ENCODE measurements around the gene ACVR1C.

The ACVR1C gene

GRCh38 chr2:157628477-157629415 is at the start of gene ACVR1C:
Gene ACVR1C (minus strand): TSS chr2:157628864. CDS start chr2:157628644, 220 bp downstream.
- peak; percentile 62 for DNase-seq

DNA sequence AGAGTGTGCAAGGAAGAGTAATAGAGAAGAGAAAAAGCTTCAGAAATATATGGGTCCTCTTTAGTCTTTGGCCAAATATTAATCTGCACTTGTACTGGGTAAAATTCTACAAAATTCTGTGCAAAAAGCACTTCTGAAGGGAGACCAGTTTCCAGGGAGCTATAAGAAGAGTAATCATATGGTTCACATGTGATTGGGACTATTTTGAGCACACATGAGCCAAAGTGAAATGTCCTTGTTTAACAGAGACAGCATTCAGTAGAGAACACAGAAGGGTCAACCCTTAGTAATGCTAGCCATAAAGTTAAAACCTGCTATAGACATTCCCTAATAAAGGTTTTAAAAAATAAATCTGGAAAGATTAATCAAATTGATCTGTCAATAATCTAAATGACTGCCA is 49.3 kb upstream of the ACVR1C start:
- DNase-seq = no peak

DNA sequence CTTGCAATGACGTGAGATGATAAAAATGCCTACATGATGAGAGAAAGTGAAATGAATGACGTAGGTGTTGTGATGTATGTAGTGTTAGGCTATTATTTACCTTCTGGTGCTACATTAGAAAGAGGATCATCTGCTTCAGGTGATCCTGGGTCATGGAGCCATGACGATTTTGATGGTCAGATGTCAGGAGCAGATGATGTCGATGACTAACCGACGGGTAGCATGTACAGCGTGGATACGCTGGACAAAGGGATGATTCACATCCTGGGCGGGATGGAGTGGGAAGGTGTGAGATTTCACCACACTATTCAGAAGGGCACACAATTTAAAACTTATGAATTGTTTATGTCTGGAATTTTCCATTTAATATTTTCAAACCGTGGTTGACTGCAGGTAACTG is 43.5 kb upstream of the ACVR1C start:
- no peak for DNase-seq

DNA sequence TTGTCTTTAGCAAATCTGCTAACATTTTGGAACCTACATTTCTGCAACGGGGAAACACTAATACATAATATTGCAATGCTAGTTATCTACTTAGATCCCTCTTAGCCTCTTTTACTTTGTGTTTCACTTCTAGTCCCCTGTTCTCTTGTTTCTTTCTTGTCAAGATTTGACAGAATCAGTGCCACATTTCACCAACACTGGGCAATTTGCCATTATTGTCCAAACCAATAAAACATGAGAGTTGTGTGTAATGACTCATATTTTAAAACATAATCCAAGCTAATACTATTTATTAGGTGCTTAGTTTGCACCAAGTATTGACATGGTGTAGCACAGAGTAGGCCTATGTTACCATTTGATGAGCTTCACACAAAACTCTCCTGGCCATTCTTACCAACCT is 33.7 kb upstream of the ACVR1C start:
- no peak for DNase-seq

- no peak for DNase-seq
Observed at GRCh38 chr2:157661776-157662175, 33.1 kb upstream of the ACVR1C start.

DNA sequence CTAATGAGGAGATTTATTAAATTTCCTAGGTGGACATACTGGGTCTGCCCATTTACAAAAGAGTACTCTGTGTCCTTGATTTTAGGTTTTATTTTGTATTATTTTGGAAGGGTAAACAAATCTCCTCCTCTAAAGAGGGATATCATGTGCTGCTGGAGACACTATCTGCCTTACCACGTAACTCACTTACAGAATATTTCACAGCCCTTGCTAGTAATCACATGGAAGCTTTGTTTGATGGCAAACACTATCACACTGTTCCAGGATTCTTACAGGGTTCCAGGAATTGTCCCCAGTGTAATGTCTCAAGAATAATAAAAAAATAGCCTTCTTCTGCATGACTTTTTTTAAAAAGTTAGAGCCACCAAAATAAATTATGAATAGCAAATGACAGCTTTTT is 29.2 kb upstream of the ACVR1C start:
- DNase-seq = no peak

GRCh38 chr2:157657101-157657500 is 28.4 kb upstream of the ACVR1C start:
- no peak for DNase-seq

DNA sequence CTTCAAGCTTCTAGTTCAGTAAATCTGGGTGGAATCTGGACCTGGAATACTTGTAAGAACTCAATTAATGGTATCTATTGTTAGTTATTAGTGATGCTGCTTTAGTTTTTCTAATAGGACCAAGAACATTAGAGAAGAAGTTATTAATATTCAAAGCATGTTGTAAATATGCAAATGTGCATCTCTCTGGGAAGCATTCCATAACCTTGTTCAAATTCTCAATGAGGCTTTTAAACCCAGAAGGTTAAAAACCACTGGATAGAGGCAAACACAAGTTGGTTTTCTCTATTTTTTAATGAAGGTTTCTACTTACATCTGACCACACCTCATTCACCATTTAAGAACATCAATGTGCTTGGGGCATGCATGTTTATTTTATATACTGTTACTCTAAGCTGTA is 16.1 kb upstream of the ACVR1C start:
- DNase-seq = no peak

DNA sequence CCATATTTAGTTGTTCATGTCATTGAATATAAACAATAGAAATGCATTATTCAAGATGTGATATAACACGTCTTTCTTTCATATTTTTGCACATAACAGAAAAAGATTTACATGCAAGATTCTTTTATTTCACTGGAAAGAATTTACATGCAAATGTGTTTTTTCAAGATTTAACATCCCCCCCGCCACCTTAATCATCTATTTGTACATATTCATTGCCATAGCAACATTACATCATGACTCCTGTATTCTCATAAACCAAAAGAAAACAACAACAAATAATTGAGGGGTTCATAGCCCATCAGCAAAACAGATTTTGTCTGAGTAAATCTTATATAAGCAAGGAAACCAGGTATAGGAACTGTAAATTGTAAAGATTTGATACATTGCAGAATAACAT is 3.2 kb upstream of the ACVR1C start:
- DNase-seq = no peak

GRCh38 chr2:157627594-157628476 is 829 bp downstream of the ACVR1C start:
- peak; percentile 35 for DNase-seq

GRCh38 chr2:157625296-157625695 is 3.4 kb downstream of the ACVR1C start:
- no peak for DNase-seq

GRCh38 chr2:157620956-157621355 is 7.7 kb downstream of the ACVR1C start:
- no peak for DNase-seq

DNA sequence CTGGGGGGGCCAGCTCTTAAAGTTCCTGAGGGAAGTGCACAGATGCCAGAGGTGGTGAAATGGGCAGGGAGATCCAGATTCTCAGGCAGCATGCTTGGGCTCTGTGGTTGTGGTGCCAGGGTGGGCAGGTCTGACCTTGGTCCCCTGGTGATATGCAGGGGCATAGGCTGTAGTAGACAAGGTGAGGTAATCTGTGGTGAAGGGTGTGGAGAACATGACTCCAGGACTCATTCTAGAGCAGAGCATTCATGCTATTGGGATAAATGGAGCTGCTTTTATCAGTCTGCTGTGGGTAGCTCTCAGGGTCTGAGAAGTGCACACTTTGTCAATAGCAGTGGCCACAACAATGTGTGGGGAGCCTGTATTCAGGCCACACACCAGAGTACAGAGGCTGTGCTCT is 16.9 kb downstream of the ACVR1C start:
- no peak for DNase-seq

GRCh38 chr2:157611110-157611509 is 17.6 kb downstream of the ACVR1C start:
- no peak for DNase-seq

- no peak for DNase-seq
Observed at GRCh38 chr2:157606534-157606933, 22.1 kb downstream of the ACVR1C start.

DNA sequence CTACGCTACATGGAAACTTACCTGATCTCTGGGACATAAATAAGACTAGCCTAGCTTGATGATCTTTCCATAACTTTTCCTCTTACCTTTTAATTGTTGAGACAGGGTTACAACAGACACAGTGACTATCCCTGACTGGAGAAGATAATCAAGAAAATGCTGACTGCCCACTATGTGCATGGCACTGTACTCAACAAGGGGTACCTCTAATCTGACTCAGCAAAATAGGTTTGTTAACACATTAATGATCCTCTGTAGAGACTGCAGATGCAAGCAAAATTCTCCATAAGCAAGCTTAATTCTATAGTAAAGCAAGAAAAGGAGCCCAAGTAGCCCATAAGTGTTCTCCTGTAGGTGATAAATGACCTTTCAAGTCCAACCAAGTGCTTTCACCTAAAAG is 25.5 kb downstream of the ACVR1C start:
- no peak for DNase-seq

DNA sequence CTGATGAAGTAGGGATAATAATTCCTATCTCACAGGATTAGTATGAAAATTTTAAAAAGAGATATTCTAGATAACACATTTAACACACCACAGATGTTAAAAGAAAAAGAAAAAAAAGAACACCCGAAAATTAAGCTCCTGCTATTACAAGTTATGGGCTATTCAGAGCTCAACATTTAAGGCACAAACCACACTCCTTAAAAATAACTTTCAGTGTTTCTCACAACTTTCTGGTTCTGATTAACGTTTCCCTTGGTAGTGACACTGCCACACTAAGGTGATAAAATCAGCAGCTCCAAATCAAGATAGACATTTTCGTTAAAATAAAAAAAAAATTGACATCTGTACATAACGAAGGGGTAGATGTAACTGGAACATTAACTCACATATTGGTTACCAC is 26.9 kb downstream of the ACVR1C start:
- no peak for DNase-seq

DNA sequence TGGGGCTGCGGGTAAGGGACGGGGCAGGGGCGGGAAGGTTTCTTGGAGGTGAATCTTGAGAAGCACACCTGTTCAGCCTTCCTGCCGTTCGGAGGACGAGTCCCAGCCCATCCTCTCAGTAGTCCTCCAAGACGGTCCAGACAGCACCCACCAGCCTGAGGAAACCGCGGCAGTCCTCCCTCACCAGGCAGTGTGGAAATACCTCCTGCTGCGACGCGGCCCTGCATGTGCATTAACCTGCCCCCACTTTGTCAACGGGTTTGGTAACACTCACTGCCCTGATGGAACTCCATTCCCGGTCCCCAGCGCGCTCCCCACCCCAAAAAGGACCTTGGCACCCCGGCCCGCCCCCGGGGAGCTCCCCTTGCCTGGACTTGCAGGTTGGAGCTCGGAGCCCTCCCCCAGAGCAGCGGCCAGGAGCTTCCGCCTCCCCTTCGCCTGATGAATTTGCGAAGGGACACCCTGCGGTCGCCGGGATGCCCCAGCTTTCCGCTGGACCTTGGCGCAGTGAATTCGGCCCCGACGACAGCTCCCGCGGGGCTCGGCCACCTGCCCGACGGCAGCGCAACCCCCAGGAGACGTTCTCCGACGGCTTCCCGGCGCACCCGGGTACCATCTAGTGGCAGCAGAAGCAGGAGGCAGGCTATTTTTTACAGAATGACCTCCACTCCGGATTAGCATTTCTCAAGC is 31.5 kb downstream of the ACVR1C start:
- peak; percentile 66 for DNase-seq

GRCh38 chr2:157593411-157593810 is 35.3 kb downstream of the ACVR1C start:
- DNase-seq = no peak

GRCh38 chr2:157592948-157593347 is 35.7 kb downstream of the ACVR1C start:
- no peak for DNase-seq

DNA sequence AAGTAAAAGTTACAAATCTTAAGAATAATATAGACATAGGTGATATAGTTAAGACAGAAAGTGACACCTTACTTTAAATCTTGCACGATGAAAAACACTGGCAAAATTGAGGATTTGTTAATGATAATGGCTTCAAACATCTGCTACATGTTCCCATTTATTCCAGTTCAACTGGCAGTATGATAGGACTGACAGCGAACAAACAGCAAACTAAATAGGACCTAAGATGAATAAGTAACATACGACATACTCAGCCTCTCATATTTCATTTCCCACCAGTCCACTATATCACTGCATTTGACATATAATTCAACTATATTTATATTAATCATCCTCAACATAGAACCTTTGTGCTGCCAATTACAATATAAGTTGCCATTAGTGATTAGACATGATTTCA is 36.3 kb downstream of the ACVR1C start:
- no peak for DNase-seq

GRCh38 chr2:157587576-157587975 is 41.1 kb downstream of the ACVR1C start:
- DNase-seq = no peak

DNA sequence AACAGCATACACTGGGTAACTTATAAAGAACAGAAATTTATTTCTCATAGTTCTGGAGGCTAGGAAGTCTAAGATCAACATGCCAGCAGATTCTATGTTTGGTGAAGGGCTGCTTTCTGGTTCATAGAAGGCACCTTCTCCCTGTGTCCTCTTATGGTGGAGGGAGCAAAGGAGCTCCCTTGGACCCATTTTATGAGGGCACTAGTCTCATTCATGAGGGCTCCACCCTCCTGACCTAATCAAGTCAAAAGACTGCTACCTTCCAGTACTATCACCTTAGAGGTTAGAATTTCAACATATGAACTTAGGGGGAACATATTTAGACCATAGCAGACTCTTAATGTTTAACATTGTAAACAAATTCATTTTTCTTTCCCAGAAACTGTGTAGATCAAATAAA is 54.5 kb downstream of the ACVR1C start:
- no peak for DNase-seq
